Epithelial cell of proximal tubule (primary cell): ENCODE data around the gene HLA-DOB. TPM values are rescaled to one million over a fixed set of nuclear protein-coding genes. Genes with fewer than 3 reads are reported as not detected.

Experiments
- DNase-seq: peaks from one replicate; pipeline ENCODE4 v3.0.0-alpha.2; 2011; ENCODE audit warnings: low read depth
- H3K4me3 ChIP-seq: 2 replicates; pipeline ENCODE4 v1.5.1; 2011; ENCODE audit warnings: low read depth, mild to moderate bottlenecking, low read length
- CTCF ChIP-seq: conservative IDR thresholded peaks from 2 replicates; pipeline ENCODE4 v1.5.1; 2012; ENCODE audit warnings: low read depth, mild to moderate bottlenecking, low read length
- total RNA-seq: library from RNA; depleted of rRNA; stranded (reverse); fragments of >200 nt; gene quantifications from 2 replicates; pipeline ENCODE4 v1.2.3, GENCODE V29; 2015

The HLA-DOB gene
- total RNA-seq, 1 donor from 2014 or later, result 0.58 TPM

DNA sequence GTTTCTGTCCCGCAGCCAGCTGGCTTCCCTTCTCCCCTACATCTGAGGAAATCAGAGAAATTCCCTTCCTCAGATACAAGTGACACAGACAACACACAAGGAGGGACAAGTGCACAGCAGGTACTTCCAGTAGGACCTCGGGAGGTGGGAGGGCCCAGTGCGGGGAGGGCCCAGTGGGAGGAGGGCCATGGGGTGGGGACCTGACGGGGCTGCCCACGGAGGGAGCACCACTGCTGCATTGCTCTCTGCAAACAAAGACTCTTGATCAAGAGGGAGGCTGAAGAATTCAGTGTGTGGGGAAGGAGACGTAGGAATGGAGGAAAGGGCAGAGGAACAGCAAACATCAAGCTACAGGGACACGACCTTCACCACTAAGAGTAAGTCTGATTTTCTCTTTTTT lies 12.7 kb upstream of the HLA-DOB start:
- DNase-seq, result no peak
- H3K4me3 ChIP-seq, result no peak overlapping the region
- no peak for TF ChIP-seq CTCF

GRCh38 chr6:32827025-32827424 lies 10.2 kb upstream of the HLA-DOB start:
- DNase-seq, result no peak
- H3K4me3 ChIP-seq, result no peak overlapping the region
- no peak for TF ChIP-seq CTCF

DNA sequence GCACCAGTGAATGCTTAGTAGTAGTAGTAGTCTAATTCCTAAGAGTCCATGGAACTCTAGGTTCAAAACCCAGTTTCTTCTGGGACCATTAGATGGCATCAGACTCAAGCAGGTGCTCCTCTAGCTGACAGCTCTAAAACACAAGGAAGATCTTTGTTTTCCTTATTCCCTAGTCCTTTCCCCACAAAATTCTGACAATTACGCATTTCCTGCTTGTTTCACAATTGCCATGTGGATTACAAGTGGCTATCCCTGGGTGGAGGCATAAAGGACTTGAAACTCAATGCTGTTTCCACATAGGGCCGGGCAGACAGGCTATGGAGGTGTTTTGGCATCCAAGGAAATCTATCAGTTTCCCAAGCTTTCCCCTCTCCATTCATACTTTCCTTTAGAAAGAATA lies 9.2 kb upstream of the HLA-DOB start:
- H3K4me3 ChIP-seq, result no peak overlapping the region
- peak; percentile 66 for TF ChIP-seq CTCF
- no peak for DNase-seq

DNA sequence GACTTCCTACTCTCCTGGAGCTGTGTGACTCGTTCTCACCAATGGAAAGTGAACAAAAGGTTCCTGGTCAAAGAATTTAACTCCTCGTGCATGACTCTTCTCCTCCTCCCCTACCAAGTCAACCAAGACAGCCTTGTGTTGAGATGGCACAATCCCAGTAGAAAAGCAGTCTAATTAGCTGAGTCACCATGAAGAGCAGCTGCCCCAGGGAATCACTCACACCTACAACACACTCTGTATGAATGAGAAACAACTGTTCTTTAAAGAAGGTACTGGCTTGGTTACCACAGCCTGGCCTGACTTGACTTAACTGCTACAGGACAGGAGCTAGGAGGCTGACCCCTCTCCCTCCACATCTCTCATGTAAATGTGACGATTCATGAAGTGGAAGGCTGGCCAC lies 2.9 kb upstream of the HLA-DOB start:
- H3K4me3 ChIP-seq, result no peak overlapping the region
- TF ChIP-seq CTCF, result no peak
- DNase-seq, result peak; percentile 98

DNA sequence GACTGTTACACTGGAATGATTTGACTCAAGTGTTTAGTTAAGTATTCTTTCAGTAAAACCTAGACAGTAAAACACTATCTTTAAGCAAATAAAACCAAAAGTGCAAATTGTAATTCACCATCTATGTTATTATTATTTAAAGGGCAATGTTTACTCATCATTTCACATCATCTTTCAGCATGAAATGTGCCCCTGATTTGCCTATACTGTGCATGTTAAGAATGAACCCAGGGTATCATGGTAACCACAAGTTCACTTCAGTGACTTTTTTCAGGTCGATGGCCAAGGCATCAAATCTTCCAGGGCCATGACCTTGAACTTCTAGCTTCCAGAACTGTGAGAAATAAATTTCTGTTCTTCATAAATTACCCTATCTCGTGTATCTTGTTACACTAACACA lies 2.1 kb upstream of the HLA-DOB start:
- no peak for DNase-seq
- TF ChIP-seq CTCF, result no peak
- no peak overlapping the region for H3K4me3 ChIP-seq

GRCh38 chr6:32815996-32816395 lies 806 bp downstream of the HLA-DOB start:
- H3K4me3 ChIP-seq, result no peak overlapping the region

More at GRCh38 chr6:32815996-32816395, 806 bp downstream of the HLA-DOB start:
- no peak for DNase-seq
- TF ChIP-seq CTCF, result no peak
